ENCODE results near the gene ATP10B.

Gene ATP10B

DNA sequence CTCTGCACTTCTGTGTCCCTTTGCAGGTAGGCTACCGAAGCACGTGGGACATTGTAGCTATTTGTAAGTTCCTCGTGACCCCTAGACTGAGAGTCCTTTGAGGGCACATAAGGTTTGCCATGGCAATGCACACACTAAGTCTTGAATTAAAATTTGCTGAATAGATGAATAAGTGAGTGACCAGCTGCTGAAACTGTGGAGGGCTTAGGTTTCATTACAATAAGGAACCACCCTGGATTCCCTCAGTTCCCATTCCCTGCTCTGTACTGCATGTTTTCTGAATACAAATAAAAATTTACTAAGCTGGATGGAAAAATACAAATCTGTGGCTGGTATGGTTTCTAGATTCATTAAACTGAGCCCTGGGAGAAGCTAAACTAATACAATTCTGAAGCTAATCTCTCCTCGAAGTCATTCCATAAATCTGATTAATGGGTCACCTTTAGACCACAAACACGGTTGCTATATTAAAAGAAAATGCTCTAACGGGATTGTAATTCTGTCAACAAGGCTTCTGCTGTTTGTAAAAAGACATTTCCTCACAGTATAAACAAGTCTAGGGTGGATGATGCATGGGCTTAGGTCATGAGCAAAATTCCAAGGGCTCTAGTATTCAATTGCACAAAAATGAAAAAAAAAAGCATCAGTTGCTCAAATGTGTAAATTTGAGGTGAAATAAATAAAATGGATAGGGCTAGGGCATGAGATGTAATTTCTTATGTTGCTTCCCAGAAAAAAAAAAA is 172.3 kb downstream of the ATP10B start:
- no peak for DNase-seq

DNA sequence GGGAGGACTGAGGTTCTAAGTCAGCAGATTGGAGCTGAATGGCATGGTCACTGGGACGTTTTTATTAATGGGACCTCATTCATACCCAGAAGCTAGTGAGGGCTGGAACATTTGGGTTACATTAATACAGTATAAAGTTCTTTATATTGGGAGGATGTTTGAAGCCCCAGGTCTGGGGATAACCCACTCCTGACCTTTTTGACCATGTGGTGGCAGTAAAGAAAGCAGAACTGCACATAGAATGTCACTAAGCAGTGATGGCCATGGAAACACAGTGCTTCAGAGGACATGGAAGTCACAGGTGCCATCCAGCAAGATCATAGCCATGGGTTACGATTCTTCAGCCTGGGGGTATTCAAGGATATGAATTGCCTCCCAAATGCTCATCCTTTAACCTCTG is 176.0 kb downstream of the ATP10B start:
- DNase-seq: peak; percentile 14

DNA sequence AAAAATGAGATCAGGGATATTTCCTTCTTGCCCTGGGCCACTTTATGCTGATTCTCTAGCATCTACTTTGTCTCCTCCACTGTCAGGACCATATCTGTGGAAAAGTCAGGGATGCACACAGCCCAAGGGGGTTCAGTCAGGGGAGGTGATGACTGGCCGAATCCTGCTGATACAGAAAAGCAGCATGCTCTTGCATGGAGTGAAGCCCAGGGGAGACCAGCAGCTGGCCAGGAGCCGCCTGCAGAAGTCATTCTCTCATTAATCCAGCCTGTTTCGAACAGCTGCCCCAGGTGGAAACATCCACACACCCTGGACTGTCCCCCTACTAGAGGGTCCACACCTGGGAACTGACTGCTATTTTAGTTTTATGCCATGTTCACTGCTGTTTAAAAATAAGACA is 177.1 kb downstream of the ATP10B start:
- no peak for DNase-seq

DNA sequence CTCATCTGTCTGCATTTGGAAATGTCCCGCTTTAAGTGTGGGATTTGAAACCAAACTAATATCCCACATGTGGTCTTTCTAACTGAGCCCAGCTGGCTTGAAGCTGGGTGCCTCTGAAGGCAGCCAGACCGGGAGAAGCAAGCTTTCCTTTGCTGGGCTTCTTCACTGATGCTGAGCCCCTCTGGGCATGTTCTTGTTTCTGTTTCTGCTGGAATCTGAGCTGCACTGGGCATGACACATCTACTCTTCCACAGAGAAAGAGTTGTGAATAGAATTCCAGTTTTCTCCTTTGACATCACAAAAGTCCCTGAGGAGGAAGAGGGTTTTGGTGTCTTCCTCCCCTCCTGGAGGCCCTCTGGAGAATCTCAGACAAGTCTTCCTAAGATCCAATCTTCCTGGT is 179.5 kb downstream of the ATP10B start:
- DNase-seq: no peak

DNA sequence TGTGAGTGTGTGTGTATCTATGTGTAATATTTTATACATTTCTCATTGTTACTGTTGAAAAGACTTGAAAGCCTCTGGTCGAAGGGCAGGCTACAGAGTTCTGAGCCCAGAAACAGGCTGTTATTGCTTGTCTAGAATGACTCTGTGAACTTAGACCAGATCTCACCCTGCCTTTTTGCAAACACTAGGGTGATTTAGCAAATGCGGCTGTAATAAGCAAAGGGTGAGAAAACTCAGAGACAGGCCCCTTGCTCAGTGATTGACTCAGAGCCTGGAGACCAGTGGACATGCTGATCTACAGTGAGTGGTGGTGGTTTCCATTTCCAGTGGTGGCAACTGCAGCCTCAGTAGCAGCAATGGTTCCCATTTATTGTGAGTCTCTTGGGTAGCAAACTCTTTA is 183.7 kb downstream of the ATP10B start:
- DNase-seq: no peak

DNA sequence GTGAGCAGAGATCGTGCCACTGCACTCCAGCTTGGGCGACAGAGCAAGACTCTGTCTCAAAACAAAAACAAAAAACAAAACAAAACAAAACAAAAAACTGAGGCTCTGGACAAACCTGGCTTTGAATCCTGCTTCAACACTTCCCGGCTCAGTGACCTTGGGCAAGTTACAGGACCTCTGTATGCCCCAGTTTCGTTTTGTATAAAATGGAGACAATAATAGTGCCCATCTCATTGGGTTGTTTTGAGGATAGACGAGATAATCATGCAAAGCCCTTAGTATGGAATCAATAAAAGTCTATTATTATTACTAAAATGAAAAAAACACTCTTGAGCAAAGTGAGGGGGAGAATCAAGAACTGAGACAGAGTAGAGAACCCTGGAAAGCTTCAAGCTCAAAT is 184.9 kb downstream of the ATP10B start:
- DNase-seq: no peak

DNA sequence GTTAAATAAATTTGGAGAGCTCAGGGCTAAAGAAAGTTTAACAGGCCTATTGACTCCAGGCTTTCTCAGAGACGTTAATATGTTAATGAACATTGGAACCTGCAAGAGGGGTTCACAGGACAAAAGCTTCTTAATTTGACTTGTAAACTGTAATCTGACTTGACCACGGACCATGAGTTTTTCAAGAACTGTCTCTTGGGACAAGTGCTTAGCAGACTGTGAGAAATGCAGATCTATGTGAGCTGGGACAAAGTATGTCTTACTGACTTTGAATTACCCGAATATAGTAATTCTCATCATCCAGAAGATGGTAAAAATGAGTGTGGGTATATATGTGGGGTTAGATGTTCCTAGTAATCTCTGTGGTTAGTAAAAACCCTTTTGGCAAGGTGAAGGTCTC is 186.6 kb downstream of the ATP10B start:
- DNase-seq: no peak

DNA sequence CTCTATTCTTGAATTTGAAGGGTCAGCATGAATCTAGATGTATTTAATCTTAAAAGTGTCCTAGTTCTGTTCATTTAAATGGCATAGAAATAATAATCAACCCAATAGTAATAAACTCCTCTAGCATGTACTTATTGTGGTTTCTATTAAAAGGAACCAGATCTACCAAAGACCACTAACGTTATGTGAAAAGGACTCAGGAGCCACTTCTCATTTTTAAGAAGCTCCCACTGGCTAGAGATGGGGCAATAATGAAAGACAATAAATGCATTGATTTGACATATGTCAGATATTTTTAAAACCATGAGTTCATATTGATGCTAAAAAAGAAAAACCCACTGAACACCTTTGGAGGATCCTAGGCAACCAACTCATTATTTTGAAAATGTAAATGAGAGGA is 191.9 kb downstream of the ATP10B start:
- peak; percentile 59 for DNase-seq

DNA sequence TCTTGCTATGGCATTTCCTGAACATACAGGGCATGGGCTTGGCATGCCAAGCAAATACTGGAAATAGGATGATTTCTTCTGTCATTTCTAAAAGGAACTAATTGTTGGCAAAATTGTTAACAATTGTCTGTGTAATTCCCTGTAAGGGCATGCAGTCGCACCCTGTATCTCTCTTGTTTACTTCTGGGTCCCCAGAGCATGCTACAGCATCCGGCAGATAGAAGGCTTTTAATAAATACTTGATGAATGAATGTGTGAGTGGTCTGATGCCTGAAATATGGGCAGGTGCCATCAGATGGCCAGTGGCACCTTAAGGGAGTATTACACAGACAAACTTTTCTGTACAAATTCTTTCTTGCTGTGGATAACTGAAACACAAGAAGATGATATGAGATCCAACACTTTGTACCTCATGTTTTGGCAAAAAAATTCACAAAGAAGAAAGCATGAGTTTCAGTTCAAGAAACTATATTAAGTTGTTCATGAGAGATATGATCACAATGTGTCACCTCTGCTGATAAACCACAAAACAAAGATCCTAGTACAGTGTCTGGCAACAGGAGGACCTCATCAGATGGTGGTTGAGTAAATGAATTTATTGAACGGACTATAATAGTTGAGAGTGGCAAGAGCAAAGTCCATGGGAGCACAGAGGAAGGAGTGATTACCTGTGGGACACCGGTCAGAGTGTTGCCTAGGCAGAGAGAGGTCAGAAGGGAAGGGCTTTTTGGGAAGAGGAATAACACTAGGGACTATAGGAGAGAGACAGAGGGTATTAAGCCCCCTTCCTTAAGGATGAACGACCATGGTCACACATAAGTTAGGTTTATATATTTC is 194.2 kb downstream of the ATP10B start:
- peak; percentile 37 for DNase-seq

DNA sequence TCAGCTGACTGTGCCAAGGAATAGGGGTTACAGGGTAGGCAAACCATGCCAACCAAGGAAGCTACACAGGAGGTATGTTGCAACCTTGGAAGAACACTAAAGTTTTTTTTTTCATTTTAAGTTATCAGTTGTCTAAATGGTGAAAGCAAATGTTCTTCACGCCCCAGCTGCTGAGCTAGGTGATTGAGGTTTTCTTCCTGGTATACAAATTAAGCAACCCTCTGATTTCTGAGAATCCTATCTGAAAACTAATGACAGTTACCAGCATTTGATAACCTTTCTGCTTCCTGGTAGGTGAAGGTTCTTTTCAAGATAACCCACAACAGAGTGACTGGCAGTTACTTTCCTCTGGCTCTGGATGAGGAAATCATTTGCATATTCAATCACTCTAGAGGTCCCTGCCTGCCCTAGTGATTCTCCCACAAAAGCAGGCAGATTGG is 194.9 kb downstream of the ATP10B start:
- peak; percentile 82 for DNase-seq

DNA sequence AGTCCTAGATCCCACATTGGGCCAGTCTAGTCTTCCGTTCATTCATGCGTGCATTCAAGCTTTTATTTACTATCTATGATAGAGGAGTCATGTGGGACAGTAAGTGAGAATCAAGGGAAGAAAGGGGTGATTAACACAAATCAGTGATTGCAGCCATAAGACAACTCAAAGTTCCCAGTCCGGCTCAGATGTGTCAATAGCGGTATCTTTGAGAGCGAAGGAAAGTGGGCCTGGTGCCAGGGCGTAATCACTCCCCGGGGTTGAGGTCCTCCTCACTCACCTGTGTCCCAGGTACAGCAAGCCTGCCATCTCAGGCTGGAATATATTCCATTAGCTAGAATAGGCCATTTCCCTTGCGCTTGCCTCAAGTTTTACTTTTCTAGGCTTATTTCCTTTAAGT is 196.3 kb downstream of the ATP10B start:
- DNase-seq: no peak

DNA sequence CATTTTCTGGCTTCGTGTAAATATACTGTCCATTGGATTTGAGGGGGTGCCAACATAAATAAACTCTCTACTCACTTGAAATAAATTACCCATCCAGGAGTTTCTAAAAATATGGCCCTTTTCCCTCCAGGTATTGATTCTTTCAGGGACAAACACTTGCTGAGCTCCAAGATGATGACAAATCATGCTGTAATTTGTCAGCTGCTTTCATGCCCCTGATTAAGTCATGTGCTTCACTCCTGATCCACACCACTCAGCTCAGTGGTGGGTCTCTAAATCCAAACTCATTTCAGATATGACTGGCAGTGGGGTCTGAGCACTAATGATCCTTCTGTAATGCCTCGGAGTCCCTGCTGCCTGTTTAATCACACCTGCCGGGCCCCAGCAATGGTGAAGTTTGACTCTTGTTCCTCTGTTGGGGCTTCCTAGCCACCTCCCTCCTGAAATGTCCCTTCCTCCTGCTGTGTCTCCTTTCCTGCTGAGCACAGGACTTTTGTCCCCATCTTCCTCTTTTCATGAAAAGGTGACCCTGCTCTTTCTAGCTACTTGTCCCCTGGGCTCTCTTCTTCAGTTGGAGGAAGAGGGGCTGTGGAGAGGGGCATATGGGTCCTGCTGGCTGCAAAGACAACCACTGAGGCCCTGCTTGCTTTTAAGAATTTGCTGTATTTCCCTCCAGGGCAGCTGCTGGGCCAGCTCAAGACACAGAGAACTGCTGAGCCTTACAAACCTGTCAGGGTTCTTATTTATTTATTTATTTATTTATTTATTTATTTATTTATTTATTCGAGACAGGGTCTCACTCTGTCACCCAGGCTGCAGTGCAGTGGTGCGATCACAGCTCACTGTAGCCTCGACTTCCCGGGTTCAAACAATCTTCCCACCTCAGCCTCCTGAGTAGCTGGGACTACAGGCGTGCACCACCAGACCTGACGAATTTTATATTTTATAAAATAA is 200.0 kb downstream of the ATP10B start:
- no peak for DNase-seq

DNA sequence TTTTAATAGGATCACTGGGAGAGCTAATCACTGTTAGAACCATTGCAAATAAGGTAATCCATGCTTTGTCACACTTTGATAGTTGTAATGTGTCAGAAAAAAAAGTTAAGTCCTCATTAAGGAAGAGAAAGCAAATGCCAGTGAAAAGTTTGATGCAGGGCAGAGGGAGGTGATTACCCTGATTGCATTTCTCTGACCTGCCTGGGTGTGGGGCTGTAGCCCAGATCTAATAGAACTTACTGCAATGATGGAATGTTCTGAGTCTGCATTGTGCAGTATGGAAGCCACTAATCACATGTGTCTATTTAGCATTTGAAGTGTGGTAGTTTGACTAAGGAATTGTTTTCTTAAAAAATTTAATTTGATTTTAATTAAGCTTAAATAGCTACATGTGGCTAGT is 202.7 kb downstream of the ATP10B start:
- DNase-seq: peak; percentile 49

DNA sequence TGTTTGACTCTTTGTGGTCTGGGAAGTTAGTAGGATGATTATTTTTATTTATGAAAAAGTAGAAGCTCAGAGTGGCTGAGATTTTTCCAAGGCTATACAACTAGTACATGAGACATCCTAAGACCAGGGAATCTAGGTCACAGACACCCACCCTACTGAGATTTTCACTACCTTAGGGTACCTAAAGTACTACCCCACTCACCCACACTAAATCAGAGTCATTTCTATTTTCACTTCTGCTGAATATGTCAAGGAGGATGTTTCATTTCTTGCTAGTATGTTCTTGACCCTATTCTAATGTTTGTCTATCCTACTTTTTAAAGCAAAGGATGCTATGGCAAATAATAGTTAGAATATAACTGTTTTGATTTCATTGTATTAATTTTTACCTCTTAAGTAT is 206.0 kb downstream of the ATP10B start:
- DNase-seq: no peak

DNA sequence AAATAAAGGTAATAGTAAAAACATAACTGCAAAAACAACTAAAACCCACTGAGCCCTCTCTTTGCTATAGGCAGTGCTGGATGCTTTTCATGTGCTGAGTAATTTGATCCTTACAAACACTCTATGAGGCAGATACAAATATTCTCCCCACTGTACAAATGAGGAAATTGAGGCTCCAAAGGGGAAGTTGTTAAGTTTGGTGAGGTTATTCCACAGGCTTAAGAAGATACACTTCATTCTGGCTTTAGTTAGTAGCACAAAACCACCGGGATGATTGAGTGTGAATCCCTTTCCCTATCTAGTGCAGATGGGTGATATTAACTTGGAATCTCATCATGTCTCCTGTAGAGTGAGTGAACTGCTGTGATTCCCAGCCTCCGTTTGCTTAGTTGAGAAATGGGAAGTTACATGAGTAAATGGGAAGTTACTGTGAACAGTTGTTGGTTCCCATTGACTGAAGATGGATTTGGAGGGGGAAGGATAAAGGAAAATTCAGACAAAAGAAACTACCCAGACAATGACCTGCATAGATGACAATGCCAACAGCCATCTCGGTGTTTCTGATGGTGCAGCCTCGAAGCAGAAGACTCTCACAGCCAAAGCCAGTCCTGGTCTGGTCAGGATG is 208.3 kb downstream of the ATP10B start:
- DNase-seq: no peak

DNA sequence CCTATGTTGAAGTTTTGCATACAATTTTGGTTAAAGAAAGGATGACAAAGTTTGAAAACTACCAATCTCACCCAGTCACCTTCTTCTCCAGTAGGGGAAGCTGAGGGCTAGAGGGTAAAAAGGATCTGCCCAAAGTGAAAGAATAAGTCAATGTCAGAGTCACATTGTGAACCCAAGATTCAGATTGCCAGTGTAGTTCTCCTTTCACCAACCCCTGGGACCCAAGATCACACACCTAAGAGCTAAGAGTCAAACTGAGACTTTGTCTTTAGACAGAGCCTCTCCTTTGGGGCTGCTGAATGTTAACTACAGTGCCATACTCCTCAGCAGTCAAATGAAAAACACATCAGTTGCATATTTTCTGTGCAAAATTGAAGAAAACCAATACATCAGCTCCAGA is 210.6 kb downstream of the ATP10B start:
- no peak for DNase-seq

DNA sequence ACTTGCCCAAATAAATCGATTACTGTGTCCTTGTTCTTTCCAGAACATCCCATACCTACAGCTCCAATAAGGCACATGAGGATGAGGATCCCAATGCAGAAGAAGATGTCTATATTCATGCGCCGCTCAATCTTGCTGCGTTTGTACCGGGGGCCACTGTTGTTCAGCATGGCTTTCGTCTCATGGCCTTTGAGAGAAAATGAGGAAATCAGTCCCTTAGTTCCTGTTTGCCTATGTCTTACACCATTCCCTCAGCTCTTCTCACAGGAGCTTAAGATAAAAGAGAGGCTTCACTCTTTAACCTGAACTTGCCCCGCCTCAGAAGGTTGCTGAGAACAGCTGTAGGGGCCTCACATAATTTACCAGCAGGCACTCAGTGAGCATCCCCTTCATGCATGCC is 211.6 kb downstream of the ATP10B start:
- peak; percentile 26 for DNase-seq

DNA sequence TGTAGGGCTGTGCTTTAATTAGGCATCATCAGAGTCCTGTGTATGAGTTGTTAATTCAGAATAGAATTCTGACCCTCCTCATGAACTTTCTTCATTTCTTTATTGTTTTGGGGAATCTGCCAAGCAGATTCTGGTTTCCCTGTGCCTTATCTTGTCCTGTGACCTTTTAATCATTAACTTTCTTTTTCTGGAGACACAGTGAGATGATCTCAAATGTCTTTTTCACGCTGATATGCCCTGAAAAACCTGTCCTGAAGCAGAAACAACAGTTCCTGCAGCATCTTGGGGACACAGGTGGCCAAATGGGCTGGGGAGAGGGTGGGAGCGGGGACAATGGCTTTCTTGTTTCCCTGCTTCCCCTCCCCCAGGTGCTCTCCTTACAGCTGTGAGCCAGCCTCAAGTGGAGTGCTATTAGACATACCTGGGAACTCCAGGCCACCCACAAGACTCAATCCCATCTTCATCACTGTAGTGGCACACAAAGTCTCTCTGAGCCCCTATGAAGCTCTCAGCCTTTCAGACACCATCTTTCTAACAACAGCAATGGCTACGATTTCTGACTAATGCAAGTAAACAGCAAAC is 213.8 kb downstream of the ATP10B start:
- DNase-seq: no peak

DNA sequence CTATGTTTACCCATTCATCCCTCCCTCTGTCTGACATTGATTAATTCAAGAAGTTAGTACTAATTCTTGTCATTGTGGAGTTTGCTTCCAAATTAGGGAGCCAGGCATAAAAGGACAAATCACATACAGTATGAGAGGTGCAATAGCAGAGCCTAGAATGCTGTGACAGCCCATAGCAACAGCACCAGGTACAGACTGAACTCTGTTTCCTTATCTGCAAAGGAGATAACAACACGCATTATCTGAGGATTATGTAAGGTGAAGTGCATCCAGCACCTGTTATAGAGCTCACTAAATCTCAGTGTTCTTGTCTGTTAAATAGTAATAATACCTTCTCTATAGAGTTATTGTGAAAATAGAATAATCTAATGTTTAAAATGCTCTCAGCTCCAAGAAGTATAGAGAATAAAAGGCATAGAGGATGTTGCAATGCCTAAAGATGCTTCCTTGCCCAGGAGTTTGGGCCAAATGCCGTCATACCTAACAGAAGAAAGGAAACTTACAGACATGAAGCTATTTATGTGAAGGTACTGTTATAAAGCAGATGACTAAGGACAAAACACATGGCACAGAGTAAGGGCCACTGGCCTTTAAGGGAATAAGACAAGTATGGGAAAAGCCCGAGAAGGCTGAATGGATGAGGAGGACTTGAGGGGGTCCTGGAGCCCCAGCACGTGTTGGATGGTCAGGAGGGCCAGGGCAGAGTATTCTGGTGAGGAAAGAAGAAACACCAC is 214.5 kb downstream of the ATP10B start:
- DNase-seq: no peak

DNA sequence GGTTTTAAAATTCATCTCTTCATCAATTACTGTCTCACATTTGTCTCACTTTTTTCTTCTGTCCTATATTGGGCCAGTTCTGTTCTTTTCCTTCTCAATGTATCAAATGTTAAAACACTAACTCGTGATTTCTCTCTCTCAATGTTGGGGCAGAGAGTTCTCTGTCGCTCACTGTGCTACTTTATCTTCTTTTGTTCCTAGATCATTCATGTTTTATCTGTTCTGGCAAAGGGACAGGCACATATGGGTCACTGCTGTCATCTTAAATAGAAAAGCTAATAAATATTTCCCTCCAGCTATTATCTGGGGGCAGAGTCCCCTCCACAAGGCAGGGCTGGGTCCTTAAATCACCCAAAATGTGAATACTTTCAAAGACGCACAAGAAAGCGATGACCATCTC is 216.3 kb downstream of the ATP10B start:
- DNase-seq: no peak

DNA sequence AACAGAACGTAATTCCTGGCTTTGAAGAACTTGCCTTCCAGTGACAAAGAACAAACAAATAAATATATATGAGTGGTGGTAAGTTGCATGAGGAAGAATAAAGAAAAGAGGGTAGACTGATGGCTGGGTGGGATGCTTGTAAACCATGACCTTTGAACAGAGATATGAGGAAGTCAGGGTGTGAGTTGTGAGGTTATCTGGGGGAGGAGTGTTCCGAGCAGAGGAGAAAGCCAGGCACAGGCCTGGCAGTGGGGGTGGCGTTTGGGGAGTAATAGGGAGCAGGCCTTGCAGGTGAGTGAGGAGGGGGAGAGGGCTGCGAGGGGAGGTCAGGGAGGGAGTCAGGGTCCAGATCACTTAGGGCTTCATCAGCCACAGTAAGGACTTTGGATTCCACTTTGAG is 217.0 kb downstream of the ATP10B start:
- no peak for DNase-seq

DNA sequence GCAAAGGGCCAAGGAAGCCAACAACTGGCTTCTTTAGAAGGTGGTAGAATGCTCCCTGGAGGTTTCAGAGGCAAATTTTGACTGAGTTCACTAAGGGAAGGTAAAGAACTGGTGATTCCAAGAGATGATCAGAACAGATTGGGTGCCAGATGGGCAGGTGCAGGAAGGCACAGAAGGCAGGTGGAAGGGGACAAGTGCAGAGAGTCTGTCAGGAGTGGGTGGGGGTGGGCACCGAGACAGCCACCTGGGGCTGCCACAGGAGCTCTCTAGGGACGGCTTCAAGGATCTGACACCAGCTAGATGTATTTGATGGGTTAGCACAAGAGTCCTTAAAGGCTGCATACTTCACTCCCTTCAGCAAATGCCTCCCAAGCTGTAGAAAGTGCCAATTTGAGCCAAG is 223.0 kb downstream of the ATP10B start:
- no peak for DNase-seq
